Ishikawa (cell line): Measurements from ENCODE around the gene NSUN6.
A peak's percentile ranks its signal among the peaks of the same experiment; 100 is the strongest.

Source experiments
- CEBPB ChIP-seq: IDR thresholded peaks from 2 replicates; pipeline ENCODE4 v1.6.1; 2012
- CREB1 ChIP-seq: IDR thresholded peaks from 2 replicates; pipeline ENCODE4 v1.6.1; 2012; ENCODE audit warnings: low read depth
- EGR1 ChIP-seq: IDR thresholded peaks from 2 replicates; pipeline ENCODE4 v1.6.1; 2012
- EP300 ChIP-seq: IDR thresholded peaks from 2 replicates; pipeline ENCODE4 v1.6.1; 2012; ENCODE audit warnings: borderline replicate concordance
- FOXM1 ChIP-seq: IDR thresholded peaks from 2 replicates; pipeline ENCODE4 v1.6.1; 2012; ENCODE audit warnings: low read depth, borderline replicate concordance
- NFIC ChIP-seq: IDR thresholded peaks from 2 replicates; pipeline ENCODE4 v1.6.1; 2012
- RAD21 ChIP-seq: IDR thresholded peaks from 2 replicates; pipeline ENCODE4 v1.6.1; 2012; ENCODE audit warnings: low read depth
- REST ChIP-seq: IDR thresholded peaks from 2 replicates; pipeline ENCODE4 v1.6.1; 2012; ENCODE audit warnings: low read depth, mild to moderate bottlenecking
- TAF1 ChIP-seq: IDR thresholded peaks from 2 replicates; pipeline ENCODE4 v1.6.1; 2012; ENCODE audit warnings: low read depth, mild to moderate bottlenecking
- TCF12 ChIP-seq: IDR thresholded peaks from 2 replicates; pipeline ENCODE4 v1.6.1; 2012; ENCODE audit warnings: low read depth
- TEAD4 ChIP-seq: IDR thresholded peaks from 2 replicates; pipeline ENCODE4 v1.6.1; 2012
- USF1 ChIP-seq: IDR thresholded peaks from 2 replicates; pipeline ENCODE4 v1.6.1; 2012
- YY1 ChIP-seq: IDR thresholded peaks from 2 replicates; pipeline ENCODE4 v1.6.1; 2012; ENCODE audit warnings: low read depth
- ZBTB7A ChIP-seq: IDR thresholded peaks from 2 replicates; pipeline ENCODE4 v1.6.1; 2012; ENCODE audit warnings: low read depth

NSUN6 gene

GRCh38 chr10:18615618-18616017 is 35.8 kb downstream of the NSUN6 start:
- TF ChIP-seq EGR1 (no peak), TAF1 (no peak), USF1 (no peak), REST (no peak), NFIC (no peak), TCF12 (no peak), CEBPB (no peak), TEAD4 (no peak), YY1 (no peak), FOXM1 (no peak)

GRCh38 chr10:18611168-18611567 is 40.2 kb downstream of the NSUN6 start:
- TF ChIP-seq USF1, result no peak

- TF ChIP-seq ZBTB7A (no peak), TCF12 (no peak), EP300 (no peak), TEAD4 (no peak), USF1 (no peak), EGR1 (no peak), YY1 (no peak), NFIC (no peak)
Observed at GRCh38 chr10:18610517-18610916, 40.9 kb downstream of the NSUN6 start.

- TF ChIP-seq FOXM1, result no peak
- TF ChIP-seq TCF12, result no peak
- TF ChIP-seq TEAD4, result no peak
- no peak for TF ChIP-seq USF1
- no peak for TF ChIP-seq EP300
- TF ChIP-seq ZBTB7A, result no peak
- no peak for TF ChIP-seq RAD21
- TF ChIP-seq EGR1, result no peak
- TF ChIP-seq REST, result no peak
- no peak for TF ChIP-seq NFIC
- TF ChIP-seq YY1, result no peak
- TF ChIP-seq CREB1, result no peak
- no peak for TF ChIP-seq CEBPB
- no peak for TF ChIP-seq TAF1
Observed at GRCh38 chr10:18608596-18608995, 42.8 kb downstream of the NSUN6 start.

GRCh38 chr10:18607503-18608378 is 43.6 kb downstream of the NSUN6 start:
- TF ChIP-seq NFIC, result peak; percentile 84
- no peak for TF ChIP-seq REST
